ENCODE measurements around the gene MAG.
A peak's percentile ranks its signal among the peaks of the same experiment; 100 is the strongest.

The MAG gene

GRCh38 chr19:35256566-35256965 is 35.4 kb upstream of the MAG start:
- Histone ChIP-seq H3K79me2 (ENCODE audit: insufficient read depth, low read length) (no peaks in the 10 kb centered on the region), H3K4me1 (ENCODE audit: insufficient read depth, low read length, poor library complexity, severe bottlenecking) (peaks cover 10% of the 10 kb centered on the region), H3K9me2 (replicated peaks; ENCODE audit: low read depth, low read length) (no peaks in the 10 kb centered on the region), H2AFZ (ENCODE audit: low read length) (no peak overlapping the region), H3F3A (ENCODE audit: low read depth) (no peaks in the 10 kb centered on the region), H3K36me3 (ENCODE audit: insufficient read depth, low read length) (no peaks in the 10 kb centered on the region), H3K9ac (ENCODE audit: low read depth, low read length, poor library complexity, severe bottlenecking) (no peak overlapping the region), H4K20me1 (ENCODE audit: insufficient read depth, low read length, poor library complexity, severe bottlenecking) (no peaks in the 10 kb centered on the region), H3K9me3 (ENCODE audit: insufficient read depth, low read depth, low read length) (no peaks in the 10 kb centered on the region), H3K4me3 (ENCODE audit: low read length, poor library complexity, severe bottlenecking) (no peak overlapping the region), H3K4me2 (ENCODE audit: low read depth, low read length, poor library complexity, severe bottlenecking) (no peak overlapping the region), H3K27me3 (ENCODE audit: insufficient read depth, low read length, poor library complexity, severe bottlenecking) (no peaks in the 10 kb centered on the region)
- TF ChIP-seq EZH2phosphoT487 (IDR thresholded peaks at IDR 0.05; ENCODE audit: borderline replicate concordance) (no peak), CTCF (conservative IDR thresholded peaks at IDR 0.05; ENCODE audit: low read length) (no peak)

GRCh38 chr19:35257113-35257461 is 34.9 kb upstream of the MAG start:
- H3K9me3 ChIP-seq (ENCODE audit: insufficient read depth, low read depth, low read length): no peaks in the 10 kb centered on the region
- H2AFZ ChIP-seq (ENCODE audit: low read length): no peak overlapping the region; the same call in 1 of the 2 replicates
- H3K36me3 ChIP-seq (ENCODE audit: insufficient read depth, low read length): no peaks in the 10 kb centered on the region
- H3K4me2 ChIP-seq (ENCODE audit: low read depth, low read length, poor library complexity, severe bottlenecking): peak overlapping the region; percentile 15
- no peak overlapping the region for H3K9ac ChIP-seq (ENCODE audit: low read depth, low read length, poor library complexity, severe bottlenecking)
- no peaks in the 10 kb centered on the region for H3K79me2 ChIP-seq (ENCODE audit: insufficient read depth, low read length)
- H3K4me3 ChIP-seq (ENCODE audit: low read length, poor library complexity, severe bottlenecking): no peak overlapping the region
- no peaks in the 10 kb centered on the region for H3K27me3 ChIP-seq (ENCODE audit: insufficient read depth, low read length, poor library complexity, severe bottlenecking)
- no peaks in the 10 kb centered on the region for H4K20me1 ChIP-seq (ENCODE audit: insufficient read depth, low read length, poor library complexity, severe bottlenecking)
- H3K9me2 ChIP-seq (replicated peaks; ENCODE audit: low read depth, low read length): no peaks in the 10 kb centered on the region
- peaks cover 10% of the 10 kb centered on the region for H3K4me1 ChIP-seq (ENCODE audit: insufficient read depth, low read length, poor library complexity, severe bottlenecking)
- TF ChIP-seq CTCF (conservative IDR thresholded peaks at IDR 0.05; ENCODE audit: low read length) (no peak), EZH2phosphoT487 (IDR thresholded peaks at IDR 0.05; ENCODE audit: borderline replicate concordance) (no peak)
- no peaks in the 10 kb centered on the region for H3F3A ChIP-seq (ENCODE audit: low read depth)

- TF ChIP-seq CTCF (conservative IDR thresholded peaks at IDR 0.05; ENCODE audit: low read length): no peak
- TF ChIP-seq EZH2phosphoT487 (IDR thresholded peaks at IDR 0.05; ENCODE audit: borderline replicate concordance): no peak
- Histone ChIP-seq H3K4me2 (ENCODE audit: low read depth, low read length, poor library complexity, severe bottlenecking) (no peak overlapping the region), H3K9ac (ENCODE audit: low read depth, low read length, poor library complexity, severe bottlenecking) (no peak overlapping the region), H3F3A (ENCODE audit: low read depth) (no peaks in the 10 kb centered on the region), H3K9me2 (replicated peaks; ENCODE audit: low read depth, low read length) (no peaks in the 10 kb centered on the region), H3K9me3 (ENCODE audit: insufficient read depth, low read depth, low read length) (no peaks in the 10 kb centered on the region), H2AFZ (ENCODE audit: low read length) (no peak overlapping the region), H3K27me3 (ENCODE audit: insufficient read depth, low read length, poor library complexity, severe bottlenecking) (no peaks in the 10 kb centered on the region), H4K20me1 (ENCODE audit: insufficient read depth, low read length, poor library complexity, severe bottlenecking) (no peaks in the 10 kb centered on the region), H3K4me1 (ENCODE audit: insufficient read depth, low read length, poor library complexity, severe bottlenecking) (peaks cover 20% of the 10 kb centered on the region), H3K79me2 (ENCODE audit: insufficient read depth, low read length) (no peaks in the 10 kb centered on the region), H3K4me3 (ENCODE audit: low read length, poor library complexity, severe bottlenecking) (no peak overlapping the region), H3K36me3 (ENCODE audit: insufficient read depth, low read length) (no peaks in the 10 kb centered on the region)
These were observed 31.2 kb upstream of the MAG start for GRCh38 chr19:35260694-35261304.
